ENCODE measurements around the gene LIFR.

- TF ChIP-seq CTCF (IDR thresholded peaks at IDR 0.05), result no peak
- TF ChIP-seq POLR2AphosphoS5 (IDR thresholded peaks at IDR 0.05), result no peak
- TF ChIP-seq POLR2A (IDR thresholded peaks at IDR 0.05), result no peak
- TF ChIP-seq EP300 (IDR thresholded peaks at IDR 0.05), result no peak
Measured at GRCh38 chr5:38554403-38554802, 2.0 kb downstream of the LIFR start.
